ENCODE measurements around the gene PTCD2. TPM values are rescaled to one million over a fixed set of nuclear protein-coding genes. Genes with fewer than 3 reads are reported as not detected.

Gene PTCD2
- total RNA-seq, 2 experiments from 2014 or later, result 11.7 to 17.9 TPM

DNA sequence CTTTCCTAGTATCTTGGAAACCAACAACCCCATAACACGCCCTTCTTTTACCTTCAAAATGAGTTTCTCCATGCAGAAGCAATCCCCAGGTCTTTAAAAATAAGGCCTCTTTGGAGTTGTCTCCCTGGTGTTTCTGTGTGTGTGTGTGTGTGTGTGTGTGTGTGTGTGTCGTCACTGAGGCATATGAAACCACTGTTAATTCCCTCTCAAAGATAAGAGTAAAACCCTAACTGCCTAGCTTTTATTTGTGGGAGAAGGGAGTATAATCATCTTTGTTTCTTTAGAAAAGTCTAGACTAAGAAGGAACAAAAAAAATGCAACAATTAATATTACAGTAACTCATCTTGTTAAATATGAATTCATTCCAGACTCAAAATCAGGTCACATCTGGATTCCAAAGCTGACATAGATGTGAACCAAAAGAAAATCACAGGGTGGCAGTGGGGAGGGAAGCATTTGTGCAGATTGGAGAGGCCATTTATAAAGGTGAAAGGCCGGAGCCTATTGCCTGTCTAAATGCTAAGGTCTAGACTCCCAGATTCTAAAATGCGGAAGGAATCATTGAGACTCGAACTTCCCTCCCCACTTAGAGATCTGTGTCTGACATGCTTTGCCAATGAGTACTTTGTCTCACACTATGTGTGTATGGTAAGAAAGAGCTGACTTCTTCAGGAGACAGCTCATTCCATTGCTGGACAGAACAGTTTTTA lies 95.6 kb downstream of the PTCD2 start:
- Histone ChIP-seq H3K9me3 (ENCODE audit: low read length) (no peaks in the 10 kb centered on the region), H4K20me1 (ENCODE audit: insufficient read depth, low read length) (no peaks in the 10 kb centered on the region), H3K4me1 (ENCODE audit: insufficient read depth, low read length, poor library complexity, severe bottlenecking) (no peaks in the 10 kb centered on the region), H3K4me2 (ENCODE audit: low read length) (no peak overlapping the region), H3K4me3 (ENCODE audit: low read depth, low read length, poor library complexity, severe bottlenecking) (no peak overlapping the region), H3K36me3 (ENCODE audit: insufficient read depth, low read length) (no peaks in the 10 kb centered on the region), H3K9me2 (ENCODE audit: insufficient read depth, low read length) (no peaks in the 10 kb centered on the region), H3K27ac (ENCODE audit: low read depth, low read length, poor library complexity, severe bottlenecking) (no peak overlapping the region), H2AFZ (ENCODE audit: low read length) (no peak overlapping the region), H3K79me2 (ENCODE audit: insufficient read depth, low read depth, low read length) (no peaks in the 10 kb centered on the region)
- POLR2A ChIA-PET, result interaction anchor here (0.6 to 0.8 kb wide), 3 partner anchors 62 to 714 kb away, joined by 3 to 6 read pairs (median 4); no protein-coding TSS in a partner anchor
- intact Hi-C loops (cut with micrococcal nuclease; ENCODE audit: unreplicated experiment), result no loop called here
- no peak for TF ChIP-seq EZH2phosphoT487 (IDR thresholded peaks at IDR 0.05; ENCODE audit: borderline replicate concordance, low read depth, low read length)
- TF ChIP-seq, protein P1, sequence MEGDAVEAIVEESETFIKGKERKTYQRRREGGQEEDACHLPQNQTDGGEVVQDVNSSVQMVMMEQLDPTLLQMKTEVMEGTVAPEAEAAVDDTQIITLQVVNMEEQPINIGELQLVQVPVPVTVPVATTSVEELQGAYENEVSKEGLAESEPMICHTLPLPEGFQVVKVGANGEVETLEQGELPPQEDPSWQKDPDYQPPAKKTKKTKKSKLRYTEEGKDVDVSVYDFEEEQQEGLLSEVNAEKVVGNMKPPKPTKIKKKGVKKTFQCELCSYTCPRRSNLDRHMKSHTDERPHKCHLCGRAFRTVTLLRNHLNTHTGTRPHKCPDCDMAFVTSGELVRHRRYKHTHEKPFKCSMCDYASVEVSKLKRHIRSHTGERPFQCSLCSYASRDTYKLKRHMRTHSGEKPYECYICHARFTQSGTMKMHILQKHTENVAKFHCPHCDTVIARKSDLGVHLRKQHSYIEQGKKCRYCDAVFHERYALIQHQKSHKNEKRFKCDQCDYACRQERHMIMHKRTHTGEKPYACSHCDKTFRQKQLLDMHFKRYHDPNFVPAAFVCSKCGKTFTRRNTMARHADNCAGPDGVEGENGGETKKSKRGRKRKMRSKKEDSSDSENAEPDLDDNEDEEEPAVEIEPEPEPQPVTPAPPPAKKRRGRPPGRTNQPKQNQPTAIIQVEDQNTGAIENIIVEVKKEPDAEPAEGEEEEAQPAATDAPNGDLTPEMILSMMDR (conservative IDR thresholded peaks at IDR 0.05; ENCODE audit: low read length), result no peak
- no peak for DNase-seq (ENCODE audit: low spot score)
- no TSS peak for BruUV-seq (replicated peaks)
- CTCF ChIA-PET (ENCODE audit: unreplicated experiment), result no interaction called here

DNA sequence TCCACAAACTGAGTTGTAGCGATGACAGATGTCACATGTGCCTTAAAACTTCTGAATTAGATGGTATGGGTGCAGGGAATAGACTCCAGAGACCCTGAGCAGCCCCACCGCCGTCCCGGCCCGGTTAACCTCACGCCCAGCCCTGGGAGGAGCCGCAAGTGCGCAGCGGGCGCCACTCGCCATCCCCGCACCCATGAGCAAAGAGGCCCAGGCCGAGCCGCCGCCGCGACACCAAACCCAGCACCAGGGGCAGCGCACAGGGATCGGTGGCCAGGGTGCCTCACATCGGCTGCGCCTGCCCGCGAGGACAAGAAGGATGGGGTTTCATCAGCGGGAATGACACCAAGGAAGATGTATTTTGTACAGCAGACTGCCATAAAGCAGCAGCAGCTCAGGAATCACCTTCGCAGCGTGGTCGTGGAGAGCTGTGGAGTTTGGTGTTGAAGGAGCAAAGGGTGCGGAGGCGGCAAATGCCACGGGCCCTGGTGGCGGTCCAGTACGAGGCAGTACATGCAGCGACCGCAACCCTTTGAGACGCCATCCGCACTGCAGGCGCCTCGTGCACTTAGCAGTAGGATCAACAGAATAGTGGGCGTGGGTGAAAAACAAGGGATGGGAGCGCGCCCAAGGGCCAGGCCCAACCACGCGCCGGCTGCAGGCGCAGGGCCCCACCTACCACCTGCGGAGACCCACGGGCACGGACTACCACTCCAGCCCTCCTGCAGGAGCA lies 97.3 kb downstream of the PTCD2 start:
- Histone ChIP-seq H2AFZ (ENCODE audit: low read length) (no peak overlapping the region), H3K79me2 (ENCODE audit: insufficient read depth, low read depth, low read length) (no peaks in the 10 kb centered on the region), H3K4me3 (ENCODE audit: low read depth, low read length, poor library complexity, severe bottlenecking) (no peak overlapping the region), H3K36me3 (ENCODE audit: insufficient read depth, low read length) (no peaks in the 10 kb centered on the region), H3K9me2 (ENCODE audit: insufficient read depth, low read length) (no peaks in the 10 kb centered on the region), H4K20me1 (ENCODE audit: insufficient read depth, low read length) (no peaks in the 10 kb centered on the region), H3K4me1 (ENCODE audit: insufficient read depth, low read length, poor library complexity, severe bottlenecking) (no peaks in the 10 kb centered on the region), H3K27ac (ENCODE audit: low read depth, low read length, poor library complexity, severe bottlenecking) (no peak overlapping the region), H3K4me2 (ENCODE audit: low read length) (no peak overlapping the region), H3K9me3 (ENCODE audit: low read length) (no peaks in the 10 kb centered on the region)
- ChIA-PET CTCF (ENCODE audit: unreplicated experiment) (no interaction called here), POLR2A (interaction anchor here (0.6 kb wide), 1 partner anchor 1104 kb away, joined by 3 read pairs; no protein-coding TSS in a partner anchor)
- intact Hi-C loops (cut with micrococcal nuclease; ENCODE audit: unreplicated experiment), result no loop called here
- no TSS peak for BruUV-seq (replicated peaks)
- TF ChIP-seq, protein P1 (conservative IDR thresholded peaks at IDR 0.05; ENCODE audit: low read length), result no peak
- TF ChIP-seq EZH2phosphoT487 (IDR thresholded peaks at IDR 0.05; ENCODE audit: borderline replicate concordance, low read depth, low read length), result no peak
- DNase-seq (ENCODE audit: low spot score), result no peak

Small RNA genes within 50 kb of the gene (small RNA-seq; reads per million reads assigned to genes)
- gene RN7SL153P, result not detected

Other genes with a start within 250 kb of the PTCD2 start
- not detected in 2 replicates for gene MAP1B, start 212.9 kb upstream of the PTCD2 start, total RNA-seq (2014; rRNA removed; shearing (Covaris generic))
- gene MAP1B, start 212.9 kb upstream of the PTCD2 start, total RNA-seq (2022), result 0.06 TPM in 1 of 2 replicates, not detected in the other
- 54.1 and 62.6 TPM in 2 replicates for gene MRPS27, start 133 bp upstream of the PTCD2 start, total RNA-seq (2014; rRNA removed; shearing (Covaris generic))
- gene MRPS27, start 133 bp upstream of the PTCD2 start, total RNA-seq (2022), result 70.9 and 74.6 TPM in 2 replicates
- not detected in 2 replicates for gene ZNF366, start 187.0 kb downstream of the PTCD2 start, total RNA-seq (2014; rRNA removed; shearing (Covaris generic))
- not detected in 2 replicates for gene ZNF366, start 187.0 kb downstream of the PTCD2 start, total RNA-seq (2022)